HG03045 (cell line): Measurements from ENCODE around the gene AKAP6.
"Not testable (repeated sequence)": the region's sequence is repeated elsewhere in the genome, so short reads cannot be mapped to it uniquely, and the experiment has no call there.

Experiments used
- ATAC-seq: cut with Tn5 transposase; IDR thresholded peaks from one replicate; pipeline ENCODE4 v1.9.1; 2021; ENCODE audit warnings: mild to moderate bottlenecking, moderate library complexity; ENCODE audit not compliant: unreplicated experiment

AKAP6 gene

DNA sequence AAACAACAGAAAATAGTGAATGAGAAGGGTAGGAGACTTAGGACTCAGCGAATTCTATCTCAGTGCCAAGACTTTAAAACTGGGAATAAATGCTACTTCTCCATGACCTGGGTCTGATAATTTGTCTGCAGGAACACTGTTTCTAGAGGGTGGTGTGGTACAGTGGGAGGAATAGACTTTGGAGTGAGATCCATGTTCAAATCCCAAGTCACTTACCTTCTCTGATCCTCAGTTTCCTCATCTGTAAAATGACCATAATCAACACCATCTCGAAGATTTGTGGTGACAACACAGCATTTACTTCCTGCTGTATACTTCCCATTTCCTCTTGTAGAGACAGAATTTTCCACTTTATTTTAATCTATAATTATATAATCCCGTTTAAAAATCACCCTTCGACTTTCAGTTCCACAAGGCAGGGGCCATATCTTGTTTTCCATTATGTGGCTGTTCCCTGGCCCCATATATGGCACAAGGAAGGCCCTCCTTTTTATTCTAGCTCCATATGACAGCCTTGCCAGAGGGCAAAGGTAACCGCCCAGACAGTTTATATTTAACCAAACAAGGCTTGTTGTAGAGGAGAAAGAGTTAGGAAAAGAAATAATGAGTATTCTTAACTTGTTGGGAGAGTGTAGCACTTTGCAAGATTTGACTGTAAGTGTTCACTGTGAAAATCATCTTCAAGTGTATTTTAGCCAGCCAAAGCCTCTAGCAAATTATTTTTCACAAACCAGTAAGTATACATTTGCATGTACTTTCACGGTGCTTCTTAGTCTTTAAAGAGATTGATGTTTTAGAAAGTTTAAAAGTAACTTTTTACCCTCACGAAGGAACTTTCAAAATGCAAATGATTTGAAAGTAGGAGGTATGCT, 243.1 kb downstream of the AKAP6 start:
- no peak for ATAC-seq

- no peak for ATAC-seq
Observed at GRCh38 chr14:32572867-32573150, 243.7 kb downstream of the AKAP6 start.

GRCh38 chr14:32574269-32574668, 245.2 kb downstream of the AKAP6 start:
- ATAC-seq, result no peak

- no peak for ATAC-seq
Observed at GRCh38 chr14:32576088-32576795, 247.1 kb downstream of the AKAP6 start.

DNA sequence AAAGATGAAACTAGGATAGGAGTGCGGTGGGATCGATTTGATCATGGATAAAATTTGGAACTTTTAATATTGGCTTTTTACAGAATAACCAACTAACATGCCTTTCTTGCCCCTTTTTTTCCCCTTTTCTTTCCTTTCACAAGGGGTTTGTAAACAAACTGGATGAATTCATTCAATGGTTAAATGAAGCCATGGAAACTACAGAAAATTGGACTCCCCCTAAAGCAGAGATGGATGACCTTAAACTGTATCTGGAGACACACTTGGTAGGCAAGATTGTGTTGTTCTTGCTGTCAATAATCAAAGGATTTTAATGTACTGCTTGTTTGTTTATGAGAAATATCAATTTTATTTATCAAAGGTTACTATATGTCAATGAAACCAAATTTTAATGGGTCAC, 247.9 kb downstream of the AKAP6 start:
- no peak for ATAC-seq

DNA sequence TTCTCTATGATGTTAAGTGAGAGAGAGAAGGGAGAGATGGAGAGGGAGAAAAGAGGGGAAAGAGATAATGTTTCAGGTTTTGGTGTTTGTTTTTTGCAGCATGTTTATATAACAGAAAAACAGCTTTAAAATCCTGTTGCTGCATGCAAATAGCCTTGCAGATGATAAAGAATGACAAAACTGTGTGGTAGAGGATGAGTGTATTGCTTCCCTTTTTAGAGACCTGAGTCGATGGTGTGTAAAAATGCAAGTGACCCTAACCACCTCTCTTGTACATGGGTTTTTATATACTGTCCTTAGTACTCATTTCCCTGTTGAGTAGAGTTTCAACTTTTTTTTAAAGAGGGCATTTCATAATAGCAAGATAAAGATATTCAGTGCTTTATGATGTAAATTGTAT, 249.1 kb downstream of the AKAP6 start:
- ATAC-seq, result peak; percentile 75

DNA sequence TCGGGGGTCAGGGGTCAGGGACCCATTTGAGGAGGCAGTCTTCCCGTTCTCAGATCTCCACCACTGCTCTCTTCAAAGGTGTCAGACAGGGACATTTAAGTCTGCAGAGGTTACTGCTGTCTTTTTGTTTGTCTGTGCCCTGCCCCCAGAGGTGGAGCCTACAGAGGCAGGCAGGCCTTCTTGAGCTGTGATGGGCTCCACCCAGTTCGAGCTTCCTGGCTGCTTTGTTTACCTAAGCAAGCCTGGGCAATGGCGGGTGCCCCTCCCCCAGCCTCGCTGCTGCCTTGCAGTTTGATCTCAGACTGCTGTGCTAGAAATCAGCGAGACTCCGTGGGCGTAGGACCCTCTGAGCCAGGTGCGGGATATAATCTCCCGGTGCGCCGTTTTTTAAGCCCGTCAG, 254.3 kb downstream of the AKAP6 start:
- not testable (repeated sequence) for ATAC-seq

GRCh38 chr14:32584079-32584478, 255.0 kb downstream of the AKAP6 start:
- no peak for ATAC-seq

GRCh38 chr14:32587461-32587860, 258.4 kb downstream of the AKAP6 start:
- ATAC-seq, result no peak

DNA sequence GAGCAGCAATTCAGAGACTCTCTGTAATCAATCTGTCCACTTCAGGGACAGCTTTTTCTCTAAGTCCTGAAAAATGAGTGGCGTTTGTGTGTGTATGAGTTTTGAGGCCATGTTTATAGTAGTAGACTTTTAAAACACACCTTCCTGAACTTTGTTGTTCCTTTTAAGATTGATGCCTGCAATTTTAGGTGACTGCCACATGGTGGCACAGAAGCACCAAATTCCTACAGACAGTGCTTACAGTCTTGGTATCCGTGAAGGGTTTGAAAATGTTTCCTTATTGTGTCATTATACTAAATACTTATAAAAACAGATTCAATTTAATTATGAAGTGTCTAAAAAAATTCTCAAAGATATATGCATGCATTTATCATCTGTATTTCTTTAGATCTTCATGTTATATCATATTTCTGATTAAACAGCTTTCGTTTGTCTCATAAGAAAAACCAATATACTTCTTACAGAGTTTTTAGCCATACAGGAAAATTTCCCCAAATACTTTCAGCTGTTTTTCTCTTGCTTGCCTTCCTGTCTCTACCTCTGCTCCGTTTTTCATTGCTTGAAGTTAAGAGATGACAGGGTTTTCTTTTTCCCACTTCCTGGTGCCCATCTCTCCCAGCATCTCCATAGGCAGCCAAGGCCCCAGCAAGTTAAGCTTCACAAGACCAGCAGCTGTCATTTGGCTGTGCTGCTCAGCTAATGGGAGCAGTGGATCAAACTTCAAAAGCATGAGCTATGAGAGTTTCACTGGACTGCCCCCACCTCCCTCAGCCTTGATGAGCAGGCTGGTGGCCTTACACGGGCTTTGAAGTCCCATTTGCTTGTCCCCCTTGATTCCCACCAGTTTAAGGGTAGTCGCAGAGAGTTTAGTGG, 259.6 kb downstream of the AKAP6 start:
- ATAC-seq, result no peak

- no peak for ATAC-seq
Observed at GRCh38 chr14:32590157-32590556, 261.1 kb downstream of the AKAP6 start.

- ATAC-seq, result no peak
Observed at GRCh38 chr14:32593290-32593942, 264.3 kb downstream of the AKAP6 start.

GRCh38 chr14:32594766-32595165, 265.7 kb downstream of the AKAP6 start:
- no peak for ATAC-seq

GRCh38 chr14:32595497-32595896, 266.4 kb downstream of the AKAP6 start:
- ATAC-seq, result no peak

- ATAC-seq, result no peak
Observed at GRCh38 chr14:32596390-32596789, 267.3 kb downstream of the AKAP6 start.

GRCh38 chr14:32597771-32598170, 268.7 kb downstream of the AKAP6 start:
- ATAC-seq, result no peak

DNA sequence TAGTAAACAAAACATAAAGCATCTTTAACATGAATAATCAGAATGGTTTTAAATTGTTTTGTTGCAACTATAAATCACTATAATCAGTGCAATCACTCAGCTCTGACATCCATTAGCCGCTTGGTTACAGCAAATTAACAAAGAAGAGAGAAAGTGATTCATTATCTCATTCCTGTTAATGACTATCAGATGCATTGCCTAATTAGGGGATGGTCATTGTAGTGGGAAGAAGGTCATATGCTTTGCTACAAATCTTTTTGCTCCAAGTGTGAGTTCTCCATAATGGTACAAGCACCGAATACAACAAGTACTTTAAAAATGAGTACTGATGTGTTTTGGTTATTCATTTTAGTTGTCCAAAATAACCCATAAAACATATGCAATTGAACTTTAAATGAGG, 272.0 kb downstream of the AKAP6 start:
- ATAC-seq, result no peak

GRCh38 chr14:32601906-32602305, 272.8 kb downstream of the AKAP6 start:
- no peak for ATAC-seq

DNA sequence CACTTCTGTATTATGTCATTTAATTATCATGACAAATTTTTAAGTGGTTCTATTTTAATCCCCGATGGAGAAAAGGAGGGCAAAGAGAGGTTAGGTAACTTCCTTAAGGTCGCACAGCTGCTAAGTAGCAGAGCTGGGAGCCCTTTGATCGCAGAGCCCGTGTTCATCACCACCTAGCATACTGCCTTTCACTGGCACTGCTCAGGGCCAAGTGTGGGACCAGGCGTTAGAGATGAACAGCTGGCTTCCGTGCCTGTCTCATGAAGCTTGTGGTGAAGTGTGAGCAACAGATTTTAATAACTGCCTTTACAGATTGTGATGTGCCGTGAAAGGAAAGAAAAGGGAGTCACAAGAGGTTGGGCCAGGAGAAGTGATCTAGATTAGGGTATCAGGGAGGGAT, 273.6 kb downstream of the AKAP6 start:
- ATAC-seq, result no peak

DNA sequence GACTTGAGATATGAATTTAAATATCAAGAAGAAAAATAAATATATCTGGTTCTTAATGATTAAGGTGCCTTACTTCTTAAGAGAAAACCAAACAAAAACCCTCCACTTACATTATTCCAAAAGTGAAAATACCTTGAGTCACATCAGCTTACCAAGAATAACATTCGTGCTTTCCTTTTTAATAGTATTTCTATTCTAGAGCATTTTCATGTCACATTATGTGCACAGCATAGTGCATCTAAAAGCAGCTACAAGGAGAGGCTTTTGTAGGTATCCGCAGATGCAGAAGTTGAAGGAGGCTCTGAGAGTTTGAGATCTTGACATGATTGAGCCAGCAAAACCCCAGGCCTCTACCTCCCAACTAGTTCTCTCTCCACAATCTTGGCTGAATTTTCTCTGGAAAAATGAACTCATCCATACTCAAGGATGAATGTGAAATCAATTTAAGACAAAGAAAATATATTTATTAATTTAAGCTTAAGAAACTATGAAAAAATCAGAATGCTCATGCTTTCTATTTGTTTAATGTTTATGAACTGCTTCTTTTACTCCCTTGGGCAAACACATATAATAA, 275.0 kb downstream of the AKAP6 start:
- ATAC-seq, result no peak

GRCh38 chr14:32606301-32606700, 277.2 kb downstream of the AKAP6 start:
- no peak for ATAC-seq
